D721Med (cell line): ENCODE measurements around the gene FGF11.

ENCODE experiments used
- DNase-seq: peaks from one replicate; pipeline ENCODE4 v3.0.0; 2011; ENCODE audit warnings: low spot score; ENCODE audit not compliant: insufficient read length
- FAIRE-seq: peaks from 2 replicates; lab custom pipeline; 2011; peaks lifted over from hg19 to GRCh38; lab: Jason Lieb, UNC
- CTCF ChIP-seq: IDR thresholded peaks from 2 replicates; pipeline ENCODE4 v1.5.1; 2012; ENCODE audit warnings: mild to moderate bottlenecking, control low read depth; ENCODE audit not compliant: insufficient read depth; ENCODE audit errors: missing control alignments

Gene FGF11

DNA sequence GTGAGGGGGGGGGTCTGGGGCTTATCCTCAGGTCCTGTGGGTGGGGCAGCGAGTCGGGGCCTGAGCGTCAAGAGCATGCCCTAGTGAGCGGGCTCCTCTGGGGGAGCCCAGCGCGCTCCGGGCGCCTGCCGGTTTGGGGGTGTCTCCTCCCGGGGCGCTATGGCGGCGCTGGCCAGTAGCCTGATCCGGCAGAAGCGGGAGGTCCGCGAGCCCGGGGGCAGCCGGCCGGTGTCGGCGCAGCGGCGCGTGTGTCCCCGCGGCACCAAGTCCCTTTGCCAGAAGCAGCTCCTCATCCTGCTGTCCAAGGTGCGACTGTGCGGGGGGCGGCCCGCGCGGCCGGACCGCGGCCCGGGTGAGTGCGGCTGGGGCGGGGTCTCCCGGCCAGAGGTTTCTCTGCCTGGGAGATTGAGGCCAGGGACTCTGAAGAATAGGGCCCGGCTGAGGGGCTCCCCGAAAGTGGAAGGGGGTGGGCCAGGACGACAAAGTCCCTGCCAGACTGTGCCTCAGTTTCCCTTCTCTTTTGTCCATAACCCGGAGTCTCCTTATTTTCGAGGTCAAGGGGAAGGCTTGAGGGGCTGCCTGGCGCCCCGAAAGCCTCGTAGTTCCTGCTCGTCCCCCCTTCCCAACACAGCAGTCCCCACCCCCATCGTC lies at the start of gene FGF11:
Gene FGF11, plus strand, starts transcription at position 51 of the 651 bp plus-strand sequence. Its CDS starts 109 bp downstream, at position 160.
- no peak for TF ChIP-seq CTCF
- DNase-seq (no peak), FAIRE-seq (no peak)

DNA sequence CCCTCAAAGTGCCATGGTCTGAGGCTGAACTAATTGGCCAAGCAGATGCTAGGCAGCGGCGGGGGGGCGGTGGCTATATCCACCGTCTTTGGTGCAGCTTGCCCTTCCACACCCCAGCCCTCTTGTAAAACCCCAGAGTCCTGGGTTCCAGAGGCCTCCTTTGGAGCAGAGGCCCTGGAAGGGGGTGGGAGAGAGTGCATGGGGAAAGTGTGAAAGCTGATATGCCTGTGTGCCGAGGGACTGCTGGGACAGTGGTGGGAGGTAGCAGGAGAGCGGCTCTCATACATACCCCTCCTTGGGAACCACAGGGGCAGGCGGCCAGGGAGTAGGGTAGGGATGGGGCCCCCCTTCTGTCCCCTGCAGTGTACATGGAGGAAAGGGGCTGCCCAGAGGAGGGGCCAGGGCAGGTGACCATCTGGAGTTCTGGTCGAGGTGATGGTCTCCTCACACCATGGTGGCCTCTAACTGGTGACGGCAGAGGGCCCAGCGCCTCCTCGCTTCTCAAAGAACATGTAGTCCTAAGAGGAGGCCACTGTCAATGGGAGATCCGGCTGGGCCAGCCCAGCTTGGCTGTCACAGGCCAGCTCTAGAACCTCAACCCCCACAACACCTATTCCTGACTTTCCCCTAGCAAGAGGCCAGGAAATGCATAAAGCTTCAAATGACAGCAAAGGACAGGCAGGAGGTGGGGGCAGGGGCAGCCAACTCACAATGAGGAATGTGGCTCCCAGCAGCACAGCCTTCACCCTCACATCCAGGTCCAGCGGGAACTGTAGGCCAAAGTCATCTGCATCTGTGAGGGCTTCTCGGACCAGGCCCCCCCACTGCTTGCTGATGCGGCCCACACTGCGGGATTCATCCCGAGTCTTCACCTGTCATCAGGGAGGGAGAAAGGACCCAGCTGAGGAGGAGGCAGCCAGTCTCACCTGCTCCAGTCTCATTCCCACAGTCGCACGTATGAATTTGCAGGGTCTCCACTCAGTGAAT lies 49.1 kb upstream of the FGF11 start:
- DNase-seq (no peak), FAIRE-seq (no peak)
- TF ChIP-seq CTCF: no peak

DNA sequence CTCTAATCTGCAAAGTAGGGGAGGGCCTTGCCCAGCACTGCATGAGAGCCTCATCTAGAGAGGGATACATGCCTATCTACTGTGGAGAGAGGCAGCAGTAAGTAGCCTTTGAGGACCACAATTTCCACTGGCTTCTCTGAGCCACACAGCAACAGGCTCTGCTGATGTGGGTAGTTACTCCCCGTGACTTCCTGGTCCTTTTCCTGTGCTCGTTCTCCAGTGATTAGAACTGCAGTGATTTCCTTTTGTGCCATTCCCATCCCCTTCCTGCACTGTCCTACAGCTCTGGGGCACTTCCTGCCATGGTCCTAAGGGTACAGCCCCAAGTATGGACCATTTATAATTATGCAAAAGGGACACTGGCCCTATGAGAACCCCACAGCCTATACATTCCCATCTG lies 48.0 kb upstream of the FGF11 start:
- DNase-seq (no peak), FAIRE-seq (no peak)
- no peak for TF ChIP-seq CTCF

GRCh38 chr17:7392696-7393612 lies 46.4 kb upstream of the FGF11 start:
- FAIRE-seq: no peak
- no peak for TF ChIP-seq CTCF
- DNase-seq: no peak

- DNase-seq: peak; percentile 72
- FAIRE-seq: no peak
- TF ChIP-seq CTCF: no peak
Measured at GRCh38 chr17:7393613-7394451, 45.5 kb upstream of the FGF11 start.

GRCh38 chr17:7394452-7395191 lies 44.7 kb upstream of the FGF11 start, which contains the start of gene PLSCR3:
PLSCR3 (minus strand) TSS chr17:7394525; CDS start chr17:7394110, 415 bp downstream.
- DNase-seq (peak; percentile 97), FAIRE-seq (no peak)
- no peak for TF ChIP-seq CTCF
